Aorta (tissue), 5 donors: Measurements from ENCODE around the gene DMTF1. TPM values are rescaled to one million over a fixed set of nuclear protein-coding genes. Genes with fewer than 3 reads are reported as not detected.

Experiments
- ATAC-seq: fragments of 200-7000 bp; cut with Tn5 transposase; one replicate; pipeline ENCODE4 v1.9.1; 2022; ENCODE audit warnings: moderate library complexity; ENCODE audit not compliant: low FRiP score
- DNase-seq, 2 donors: peaks; one replicate each; pipeline ENCODE4 v3.0.0-alpha.2; 2020
- H3K27ac ChIP-seq, 2 donors: one replicate each; pipeline ENCODE4 v1.5.1; 2013; ENCODE audit warnings: low read length in 2 of 2, mild to moderate bottlenecking in 2 of 2, moderate library complexity in 2 of 2, control low read depth in 1 of 2, inconsistent platforms in 1 of 2, low read depth in 1 of 2
- H3K27me3 ChIP-seq, 2 donors: one replicate each; pipeline ENCODE4 v1.6.1; 2013; ENCODE audit warnings: control low read depth in 1 of 2, low read length in 1 of 2, mild to moderate bottlenecking in 1 of 2, moderate library complexity in 1 of 2; ENCODE audit not compliant: insufficient read depth in 2 of 2, control insufficient read depth in 1 of 2
- H3K36me3 ChIP-seq, 2 donors: one replicate each; pipeline ENCODE4 v1.6.1; 2013; ENCODE audit warnings: control low read depth in 1 of 2, low read length in 1 of 2, mild to moderate bottlenecking in 1 of 2; ENCODE audit not compliant: insufficient read depth in 2 of 2, control insufficient read depth in 1 of 2
- H3K4me1 ChIP-seq, 2 donors: one replicate each; pipeline ENCODE4 v1.6.1; 2013; ENCODE audit warnings: low read length in 2 of 2, control low read depth in 1 of 2, mild to moderate bottlenecking in 1 of 2, moderate library complexity in 1 of 2; ENCODE audit not compliant: insufficient read depth in 2 of 2, control insufficient read depth in 1 of 2
- H3K4me3 ChIP-seq, 2 donors: one replicate each; pipeline ENCODE4 v1.5.1; 2013; ENCODE audit warnings: low read length in 2 of 2, control low read depth in 1 of 2, mild to moderate bottlenecking in 1 of 2
- H3K9me3 ChIP-seq: one replicate; pipeline ENCODE4 v1.6.1; 2013; ENCODE audit warnings: mild to moderate bottlenecking, low read length; ENCODE audit not compliant: control insufficient read depth
- WGBS, 2 donors: extraction: QIAGEN DNeasy Blood & Tissue Kit; methylation state at CpG; one replicate each; pipeline ENCODE4 v1.1.7; 2013; 5-methylcytosine and 5-hydroxymethylcytosine counted together
- intact Hi-C, 2 donors: fragments of 100-400 bp; cut with DNase I; formaldehyde crosslinking; loops; one replicate each; pipeline versions ENCODE4 v1.14.2 to v1.15.0; 2022
- polyA plus RNA-seq, 2 donors: library from polyadenylated mRNA; stranded (reverse); fragments of 200-250 nt; gene quantifications; one replicate each; pipeline ENCODE4 v1.2.3, GENCODE V29; 2013
- total RNA-seq, 2 donors: library from RNA; stranded (reverse); fragmentation: NEBNext Ultra II Directional; extraction: Animal tissue kit (Norgen Biotek cat#: 25700); gene quantifications; one replicate each; pipeline ENCODE4 v1.2.1, GENCODE V29; 2021
- donor health status: healthy with polysubstance abuse.
- donor health status: Bipolar disorder and iron deficiency.
- donor health status: DM: no; HTN: no; CAD: no.
- donor health status: DM: no; HTN: no; CAD: no.
- donor health status: DM: yes; HTN: yes; CAD: no.

The DMTF1 gene
- total and polyA plus RNA-seq, 4 donors = 18.7 to 135 (median 73.1) TPM

DNA sequence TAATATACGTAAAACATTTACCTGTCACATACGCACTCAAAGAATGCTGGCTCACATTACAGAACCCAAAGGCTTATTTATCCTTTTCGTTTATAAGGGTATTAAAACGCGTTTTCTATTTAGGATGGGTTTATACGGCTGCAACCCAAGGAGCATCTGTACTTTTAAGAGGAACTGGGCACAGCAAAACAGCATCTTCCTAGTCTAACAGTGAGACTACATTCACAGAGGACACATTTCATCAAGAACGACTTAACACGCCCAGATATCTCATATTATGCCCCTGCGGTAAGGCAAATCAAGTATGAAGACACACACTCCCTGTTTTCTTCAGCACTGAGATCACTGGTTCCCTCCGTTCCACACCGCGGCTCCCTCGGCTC, 533 bp upstream of the DMTF1 start:
- H3K36me3 ChIP-seq = no peaks in the 10 kb centered on the region
- WGBS, 2 donors = 1 to 2% methylated on average over 13 of the region's 13 CpGs
- DNase-seq (no peak), ATAC-seq (no peak)
- H3K9me3 ChIP-seq = no peaks in the 10 kb centered on the region
- H3K4me1 ChIP-seq = peaks cover 0 to 3% of the 10 kb centered on the region in 2 donors
- intact Hi-C loops = loop anchor here (1.0 to 10.0 kb wide), 4 partner anchors 69 to 263 kb away; partner anchors contain the start of gene CROT (in 2 of the 2)
- H3K27me3 ChIP-seq = no peaks in the 10 kb centered on the region
- peak overlapping the region; percentile 78 to 97 for H3K27ac ChIP-seq
- H3K4me3 ChIP-seq = peak overlapping the region; percentile 29 to 62

DNA sequence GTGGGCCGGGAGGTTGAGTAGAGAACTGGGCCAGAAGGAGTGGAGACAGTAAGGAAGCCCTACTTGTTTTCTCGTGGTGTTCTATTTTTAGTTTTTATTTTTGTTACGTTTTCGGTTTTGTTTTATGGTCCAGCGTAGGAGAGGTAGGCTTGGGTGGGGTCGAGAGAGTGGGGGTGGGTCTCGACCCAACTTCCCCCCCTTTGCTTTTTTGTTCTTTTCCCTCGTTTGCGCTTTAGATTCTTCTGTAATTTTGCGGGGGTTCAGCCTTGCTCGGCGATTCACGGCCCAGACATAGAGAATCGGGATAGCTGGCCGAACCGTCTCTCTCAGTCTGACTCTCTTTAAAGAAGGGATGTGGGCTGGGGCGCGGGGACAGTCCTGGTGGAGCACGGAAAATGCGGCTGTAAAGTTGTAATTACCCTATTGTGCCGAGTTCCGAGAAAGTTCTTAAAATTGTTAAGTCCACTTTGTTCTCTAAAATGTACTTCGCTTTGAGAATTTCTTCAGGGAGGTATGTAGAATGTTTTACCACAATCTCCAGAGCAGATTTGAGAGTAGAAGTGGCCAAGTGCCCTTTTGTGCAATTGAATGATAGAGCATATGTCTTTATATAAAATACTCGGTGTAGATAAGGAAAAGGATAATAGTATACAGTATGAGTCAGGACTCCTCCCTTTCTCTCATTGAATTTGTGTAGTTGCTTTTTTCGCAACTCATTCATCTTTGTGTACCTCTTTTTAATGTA, 816 bp downstream of the DMTF1 start:
- peak; percentile 48 to 75 for DNase-seq
- no peaks in the 10 kb centered on the region for H3K36me3 ChIP-seq
- no peaks in the 10 kb centered on the region for H3K9me3 ChIP-seq
- intact Hi-C loops = loop anchor here (1.0 to 10.0 kb wide), 4 partner anchors 67 to 262 kb away; partner anchors contain the start of gene CROT (in 2 of the 2)
- peak overlapping the region; percentile 27 to 86 for H3K4me3 ChIP-seq
- ATAC-seq = peak; percentile 36
- peak overlapping the region; percentile 92 for H3K27ac ChIP-seq
- WGBS, 2 donors = 0% methylated on average over 25 of the region's 25 CpGs
- peaks cover 0 to 3% of the 10 kb centered on the region in 2 donors for H3K4me1 ChIP-seq
- H3K27me3 ChIP-seq = no peaks in the 10 kb centered on the region

DNA sequence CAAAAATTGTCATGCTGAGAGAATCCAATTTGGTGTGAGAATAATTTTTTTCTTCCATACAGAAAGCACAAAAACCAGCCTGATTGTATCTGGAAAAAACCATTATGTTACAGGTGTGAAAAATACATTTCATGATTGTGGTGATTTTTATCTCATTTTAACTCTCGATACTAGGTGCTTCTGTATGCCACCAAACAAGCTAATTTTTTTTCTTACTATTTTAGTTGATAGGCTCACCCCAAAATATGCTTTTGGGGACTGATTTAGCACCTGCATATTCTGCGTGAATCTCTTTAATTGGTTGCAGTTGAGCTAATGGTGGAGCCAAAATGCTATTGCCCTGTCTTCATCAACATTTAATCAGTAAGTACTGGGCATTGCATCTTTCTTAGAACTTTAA, 1.9 kb downstream of the DMTF1 start:
- no peaks in the 10 kb centered on the region for H3K27me3 ChIP-seq
- ATAC-seq = no peak
- peaks cover 0 to 3% of the 10 kb centered on the region in 2 donors for H3K4me1 ChIP-seq
- WGBS, 2 donors = 12 to 22% methylated on average over 2 of the region's 2 CpGs
- no peaks in the 10 kb centered on the region for H3K36me3 ChIP-seq
- DNase-seq = no peak
- no peaks in the 10 kb centered on the region for H3K9me3 ChIP-seq
- H3K4me3 ChIP-seq = peak overlapping the region; percentile 54 to 86
- intact Hi-C loops = loop anchor here (5.0 to 10.0 kb wide), 3 partner anchors 68 to 261 kb away; partner anchors contain the start of gene CROT (in 2 of the 2)
- H3K27ac ChIP-seq = no peak overlapping the region

DNA sequence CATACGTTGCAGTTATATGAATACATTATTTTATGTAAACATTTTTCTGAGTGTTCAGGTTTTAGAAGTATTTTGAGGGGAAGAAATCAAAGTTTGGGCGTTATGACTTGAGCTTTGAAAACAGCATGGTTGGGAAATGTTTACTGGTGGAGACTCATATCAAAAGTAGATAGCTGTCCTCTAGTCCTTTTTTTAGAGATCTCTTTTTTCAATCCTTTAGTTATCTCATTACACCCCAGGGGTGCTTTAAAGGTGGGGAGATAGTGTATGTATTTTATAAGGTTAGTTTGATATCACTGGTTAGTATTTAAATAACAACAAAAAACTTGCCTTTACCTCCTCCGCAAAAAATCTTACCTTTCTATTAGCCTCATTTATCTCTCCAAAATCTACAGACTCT, 2.3 kb downstream of the DMTF1 start:
- 28 to 34% methylated on average over 3 of the region's 3 CpGs for WGBS, 2 donors
- peaks cover 0 to 3% of the 10 kb centered on the region in 2 donors for H3K4me1 ChIP-seq

DNA sequence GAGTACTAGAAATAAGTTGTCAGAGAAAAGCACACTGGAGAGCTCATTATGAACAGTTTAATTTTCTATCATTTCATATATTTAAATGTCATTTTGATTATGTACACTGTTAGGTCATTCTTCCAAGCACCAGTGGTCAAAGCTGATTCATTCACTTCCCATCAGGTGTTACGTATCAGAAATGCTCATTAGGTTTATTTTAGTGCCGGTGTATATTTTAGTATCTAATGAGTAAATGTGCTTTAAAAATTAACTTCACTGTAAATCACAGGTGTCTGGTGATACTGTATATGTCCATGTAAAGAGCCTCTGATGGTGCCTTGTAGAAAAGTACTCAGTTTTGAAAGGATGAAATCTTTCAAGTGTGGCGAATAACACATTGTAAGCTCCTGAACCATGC, 3.5 kb downstream of the DMTF1 start:
- Histone ChIP-seq H3K36me3 (no peaks in the 10 kb centered on the region), H3K9me3 (no peaks in the 10 kb centered on the region), H3K27ac (no peak overlapping the region), H3K27me3 (no peaks in the 10 kb centered on the region), H3K4me1 (peaks cover 0 to 6% of the 10 kb centered on the region in 2 donors), H3K4me3 (peak overlapping the region in 1 of 2 donors; percentile 6)
- intact Hi-C loops = loop anchor here (10.0 kb wide), 2 partner anchors 189 to 259 kb away; partner anchors contain the start of gene CROT (in 2 of the 2)
- WGBS, 2 donors = 64 to 67% methylated on average over 3 of the region's 3 CpGs
- no peak for ATAC-seq
- no peak for DNase-seq

More for the DNA sequence above, 2.3 kb downstream of the DMTF1 start:
- no peaks in the 10 kb centered on the region for H3K9me3 ChIP-seq
- H3K27me3 ChIP-seq = no peaks in the 10 kb centered on the region
- DNase-seq = no peak
- H3K4me3 ChIP-seq = peak overlapping the region; percentile 54 to 86
- no peak for ATAC-seq
- H3K27ac ChIP-seq = no peak overlapping the region
- intact Hi-C loops = loop anchor here (5.0 to 10.0 kb wide), 3 partner anchors 68 to 260 kb away; partner anchors contain the start of gene CROT (in 2 of the 2)
- H3K36me3 ChIP-seq = no peaks in the 10 kb centered on the region

DNA sequence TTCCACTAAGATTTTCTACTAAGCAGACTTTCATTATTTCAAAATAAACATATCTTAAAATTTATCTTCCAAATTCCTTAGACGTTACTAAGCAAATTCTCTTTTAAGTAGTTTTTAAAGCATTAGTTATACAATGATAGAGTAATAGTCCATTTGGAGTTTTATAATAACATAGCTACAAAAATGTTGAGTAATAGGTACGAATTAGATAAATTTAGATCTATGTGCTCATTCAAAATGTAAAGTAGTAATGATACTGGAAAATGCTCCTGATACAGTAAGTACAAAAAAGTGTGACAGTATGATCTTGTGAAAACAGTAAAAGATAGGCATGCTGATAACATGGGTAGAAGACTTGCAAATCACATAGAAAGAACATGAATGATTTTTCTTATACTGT, 4.5 kb downstream of the DMTF1 start:
- H3K27ac ChIP-seq = peak overlapping the region in 1 of 2 donors; percentile 43
- no peak for ATAC-seq

DNA sequence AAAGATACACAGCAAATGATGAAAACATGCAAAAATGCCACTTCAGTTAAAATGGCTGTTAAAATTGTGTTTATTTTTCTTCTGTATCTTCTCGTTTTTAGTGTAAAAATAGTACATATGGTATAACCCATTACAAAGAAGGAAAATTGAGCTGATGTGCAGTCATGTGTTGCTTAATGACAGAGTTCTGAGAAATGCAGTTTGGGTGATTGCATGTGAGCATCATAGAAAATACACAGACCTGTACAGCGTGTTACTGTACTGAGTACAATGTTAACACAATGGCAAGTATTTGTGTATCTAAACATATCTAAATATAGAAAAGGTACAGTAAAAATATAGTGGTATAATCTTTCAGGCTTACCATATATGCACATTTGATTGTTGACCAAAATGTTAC, 7.3 kb downstream of the DMTF1 start:
- H3K9me3 ChIP-seq = no peaks in the 10 kb centered on the region
- DNase-seq (no peak), ATAC-seq (no peak)
- H3K4me1 ChIP-seq = peaks cover 0 to 6% of the 10 kb centered on the region in 2 donors
- WGBS, 2 donors = 41 to 43% methylated on average over 2 of the region's 2 CpGs
- intact Hi-C loops = loop anchor here (10.0 kb wide), 2 partner anchors 185 to 255 kb away; partner anchors contain the start of gene CROT (in 2 of the 2)
- H3K4me3 ChIP-seq = no peak overlapping the region
- no peak overlapping the region for H3K27ac ChIP-seq
- H3K36me3 ChIP-seq = no peaks in the 10 kb centered on the region
- H3K27me3 ChIP-seq = no peaks in the 10 kb centered on the region

More for the DNA sequence above, 4.5 kb downstream of the DMTF1 start:
- no peak overlapping the region for H3K4me3 ChIP-seq
- H3K36me3 ChIP-seq = no peaks in the 10 kb centered on the region
- no peaks in the 10 kb centered on the region for H3K9me3 ChIP-seq
- peaks cover 0 to 6% of the 10 kb centered on the region in 2 donors for H3K4me1 ChIP-seq
- intact Hi-C loops = loop anchor here (10.0 kb wide), 2 partner anchors 188 to 258 kb away; partner anchors contain the start of gene CROT (in 2 of the 2)
- H3K27me3 ChIP-seq = no peaks in the 10 kb centered on the region
- no peak for DNase-seq
- WGBS, 2 donors = 3 to 7% methylated on average over 2 of the region's 2 CpGs

DNA sequence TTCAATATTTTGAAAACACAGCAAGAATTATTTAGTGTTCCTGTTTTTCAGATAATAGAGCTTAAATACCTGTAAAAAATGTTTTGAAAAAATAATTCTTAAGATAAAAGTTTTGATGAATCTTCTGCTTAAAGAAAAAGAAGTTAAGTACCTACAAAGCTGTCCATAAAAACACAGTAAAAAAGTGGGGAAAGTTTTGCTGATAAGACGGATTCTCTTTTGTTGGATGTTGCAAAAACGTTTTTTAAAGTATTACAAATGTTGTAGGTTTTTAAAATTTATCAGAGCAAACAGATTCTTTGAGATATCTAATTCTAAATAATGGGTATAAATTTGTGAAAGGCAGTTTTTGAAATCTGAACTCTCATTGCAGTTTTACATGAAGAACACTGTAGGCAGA, 12.2 kb downstream of the DMTF1 start:
- Histone ChIP-seq H3K27ac (no peak overlapping the region), H3K4me1 (peaks cover 0 to 3% of the 10 kb centered on the region in 2 donors), H3K9me3 (no peaks in the 10 kb centered on the region), H3K4me3 (no peak overlapping the region), H3K27me3 (no peaks in the 10 kb centered on the region), H3K36me3 (no peaks in the 10 kb centered on the region)
- intact Hi-C loops = no loop called here
- DNase-seq (no peak), ATAC-seq (no peak)
- 75 to 78% methylated on average over 2 of the region's 2 CpGs for WGBS, 2 donors
